DOHH2 (cell line): Measurements from ENCODE around the gene S100A16.

ENCODE experiments used
- EZH2phosphoT487 ChIP-seq: fragments of 200-600 bp; sonication (generic); IDR thresholded peaks from 2 replicates; pipeline ENCODE4 v1.6.1; 2017; ENCODE audit warnings: borderline replicate concordance, mild to moderate bottlenecking, antibody characterized with exemption, low read length, moderate library complexity, mixed read lengths
- TF ChIP-seq, protein P1 (sequence below): fragments of 200-600 bp; sonication (generic); IDR thresholded peaks from one replicate; pipeline ENCODE4 v1.5.1; 2014; ENCODE audit warnings: antibody characterized with exemption, mild to moderate bottlenecking, low read depth, low read length; ENCODE audit not compliant: poor library complexity, severe bottlenecking

DNA sequence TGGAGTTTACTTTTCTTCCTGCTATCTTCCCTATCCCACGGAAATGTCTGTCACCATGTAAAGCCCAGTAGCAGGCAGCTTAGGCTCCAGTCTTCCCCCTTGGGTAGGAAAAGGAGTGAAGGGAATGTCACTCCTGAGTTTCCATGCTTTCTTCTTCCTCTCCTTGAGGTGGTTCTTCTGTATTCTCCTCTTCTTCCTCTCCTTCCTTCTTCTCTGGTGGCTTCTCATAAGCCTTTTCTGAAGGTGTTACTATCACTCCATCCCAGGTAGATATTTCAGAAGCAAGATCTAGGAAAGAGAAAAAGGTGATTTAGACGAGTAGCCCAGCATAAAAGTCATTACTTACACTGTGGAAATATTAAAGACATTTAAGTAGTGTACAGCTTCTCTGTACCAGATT, 49.3 kb upstream of the S100A16 start:
- TF ChIP-seq, protein P1, sequence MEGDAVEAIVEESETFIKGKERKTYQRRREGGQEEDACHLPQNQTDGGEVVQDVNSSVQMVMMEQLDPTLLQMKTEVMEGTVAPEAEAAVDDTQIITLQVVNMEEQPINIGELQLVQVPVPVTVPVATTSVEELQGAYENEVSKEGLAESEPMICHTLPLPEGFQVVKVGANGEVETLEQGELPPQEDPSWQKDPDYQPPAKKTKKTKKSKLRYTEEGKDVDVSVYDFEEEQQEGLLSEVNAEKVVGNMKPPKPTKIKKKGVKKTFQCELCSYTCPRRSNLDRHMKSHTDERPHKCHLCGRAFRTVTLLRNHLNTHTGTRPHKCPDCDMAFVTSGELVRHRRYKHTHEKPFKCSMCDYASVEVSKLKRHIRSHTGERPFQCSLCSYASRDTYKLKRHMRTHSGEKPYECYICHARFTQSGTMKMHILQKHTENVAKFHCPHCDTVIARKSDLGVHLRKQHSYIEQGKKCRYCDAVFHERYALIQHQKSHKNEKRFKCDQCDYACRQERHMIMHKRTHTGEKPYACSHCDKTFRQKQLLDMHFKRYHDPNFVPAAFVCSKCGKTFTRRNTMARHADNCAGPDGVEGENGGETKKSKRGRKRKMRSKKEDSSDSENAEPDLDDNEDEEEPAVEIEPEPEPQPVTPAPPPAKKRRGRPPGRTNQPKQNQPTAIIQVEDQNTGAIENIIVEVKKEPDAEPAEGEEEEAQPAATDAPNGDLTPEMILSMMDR: no peak
- TF ChIP-seq EZH2phosphoT487: no peak
